Measurements from ENCODE around the gene THBD. TPM values are rescaled to one million over a fixed set of nuclear protein-coding genes. Genes with fewer than 3 reads are reported as not detected.

Gene THBD
- total and polyA plus RNA-seq, 2 experiments from 2014 or later = 5.9 to 15.6 TPM

GRCh38 chr20:23017516-23017915 lies 32.0 kb downstream of the THBD start:
- WGBS, 2 experiments (ENCODE audit: low coverage in 1 of 2, low lambda C conversion rate in 2 of 2, missing lambda C conversion rate in 2 of 2) = 54 to 62% methylated on average over 2 of the region's 2 CpGs

GRCh38 chr20:23013429-23013828 lies 36.0 kb downstream of the THBD start:
- TF ChIP-seq EZH2 (IDR thresholded peaks at IDR 0.05; ENCODE audit: insufficient read depth, poor library complexity, severe bottlenecking) = no peak
- no peak for TF ChIP-seq EZH2phosphoT487 (IDR thresholded peaks at IDR 0.05; ENCODE audit: insufficient read depth, low read depth)

More at GRCh38 chr20:23017516-23017915, 32.0 kb downstream of the THBD start:
- Histone ChIP-seq H3K79me2 (ENCODE audit: insufficient read depth) (no peaks in the 10 kb centered on the region), H3K4me1 (ENCODE audit: insufficient read depth) (no peaks in the 10 kb centered on the region), H3K9me3 (ENCODE audit: low read depth) (no peaks in the 10 kb centered on the region), H4K20me1 (ENCODE audit: insufficient read depth) (no peaks in the 10 kb centered on the region), H3F3A (ENCODE audit: insufficient read depth) (no peaks in the 10 kb centered on the region), H3K36me3 (ENCODE audit: low read depth) (no peaks in the 10 kb centered on the region), H3K4me3 (no peak overlapping the region), H3K27me3 (replicated peaks; ENCODE audit: insufficient read depth) (peaks cover 22% of the 10 kb centered on the region; the same call in 1 of the 2 replicates), H3K4me2 (ENCODE audit: unreplicated experiment) (no peak overlapping the region), H2AFZ (no peak overlapping the region), H3K9me2 (ENCODE audit: insufficient read depth) (no peaks in the 10 kb centered on the region), H3K9ac (no peak overlapping the region), H3K27ac (no peak overlapping the region)
- DNase-seq = no peak
- TF ChIP-seq EZH2 (IDR thresholded peaks at IDR 0.05; ENCODE audit: insufficient read depth, poor library complexity, severe bottlenecking) (no peak), EZH2phosphoT487 (IDR thresholded peaks at IDR 0.05; ENCODE audit: insufficient read depth, low read depth) (no peak)
- in situ Hi-C loops (cut with MboI) = no loop called here

GRCh38 chr20:23011008-23011721 lies 38.3 kb downstream of the THBD start:
- no peak for DNase-seq
- Histone ChIP-seq H3K27ac (no peak overlapping the region), H3K27me3 (replicated peaks; ENCODE audit: insufficient read depth) (0 out of 2 replicates have a peak, but pooled peaks cover 5% of the 10 kb centered on the region), H2AFZ (no peak overlapping the region), H3K4me1 (ENCODE audit: insufficient read depth) (peaks cover 6% of the 10 kb centered on the region), H4K20me1 (ENCODE audit: insufficient read depth) (no peaks in the 10 kb centered on the region), H3K4me3 (no peak overlapping the region), H3F3A (ENCODE audit: insufficient read depth) (no peaks in the 10 kb centered on the region), H3K9me2 (ENCODE audit: insufficient read depth) (no peaks in the 10 kb centered on the region), H3K79me2 (ENCODE audit: insufficient read depth) (no peaks in the 10 kb centered on the region), H3K9me3 (ENCODE audit: low read depth) (no peaks in the 10 kb centered on the region), H3K9ac (no peak overlapping the region), H3K4me2 (ENCODE audit: unreplicated experiment) (no peak overlapping the region), H3K36me3 (ENCODE audit: low read depth) (no peaks in the 10 kb centered on the region)
- TF ChIP-seq EZH2 (IDR thresholded peaks at IDR 0.05; ENCODE audit: insufficient read depth, poor library complexity, severe bottlenecking) (no peak), EZH2phosphoT487 (IDR thresholded peaks at IDR 0.05; ENCODE audit: insufficient read depth, low read depth) (no peak)
- in situ Hi-C loops (cut with MboI) = no loop called here
- WGBS, 2 experiments (ENCODE audit: low coverage in 1 of 2, low lambda C conversion rate in 2 of 2, missing lambda C conversion rate in 2 of 2) = 85 to 89% methylated on average over 10 to 11 of the region's 11 CpGs

More at GRCh38 chr20:23013429-23013828, 36.0 kb downstream of the THBD start:
- Histone ChIP-seq H4K20me1 (ENCODE audit: insufficient read depth) (no peaks in the 10 kb centered on the region), H3K4me3 (no peak overlapping the region), H3K9me3 (ENCODE audit: low read depth) (no peaks in the 10 kb centered on the region), H3K9me2 (ENCODE audit: insufficient read depth) (no peaks in the 10 kb centered on the region), H2AFZ (no peak overlapping the region), H3K79me2 (ENCODE audit: insufficient read depth) (no peaks in the 10 kb centered on the region), H3K27me3 (replicated peaks; ENCODE audit: insufficient read depth) (0 out of 2 replicates have a peak, but pooled peaks cover 16% of the 10 kb centered on the region), H3K4me2 (ENCODE audit: unreplicated experiment) (no peak overlapping the region), H3K9ac (no peak overlapping the region), H3K27ac (no peak overlapping the region), H3F3A (ENCODE audit: insufficient read depth) (no peaks in the 10 kb centered on the region), H3K36me3 (ENCODE audit: low read depth) (no peaks in the 10 kb centered on the region), H3K4me1 (ENCODE audit: insufficient read depth) (peaks cover 3% of the 10 kb centered on the region)
- in situ Hi-C loops (cut with MboI) = no loop called here
- no peak for DNase-seq
- 32 to 43% methylated on average over 5 of the region's 5 CpGs for WGBS, 2 experiments (ENCODE audit: low coverage in 1 of 2, low lambda C conversion rate in 2 of 2, missing lambda C conversion rate in 2 of 2)

GRCh38 chr20:23010096-23010495 lies 39.4 kb downstream of the THBD start:
- Histone ChIP-seq H3K9ac (no peak overlapping the region), H2AFZ (no peak overlapping the region), H3K27me3 (replicated peaks; ENCODE audit: insufficient read depth) (0 out of 2 replicates have a peak, but pooled peaks cover 4% of the 10 kb centered on the region), H3F3A (ENCODE audit: insufficient read depth) (no peaks in the 10 kb centered on the region), H3K9me2 (ENCODE audit: insufficient read depth) (no peaks in the 10 kb centered on the region), H4K20me1 (ENCODE audit: insufficient read depth) (no peaks in the 10 kb centered on the region), H3K9me3 (ENCODE audit: low read depth) (no peaks in the 10 kb centered on the region), H3K4me3 (no peak overlapping the region), H3K36me3 (ENCODE audit: low read depth) (no peaks in the 10 kb centered on the region), H3K79me2 (ENCODE audit: insufficient read depth) (no peaks in the 10 kb centered on the region), H3K4me1 (ENCODE audit: insufficient read depth) (peaks cover 6% of the 10 kb centered on the region), H3K4me2 (ENCODE audit: unreplicated experiment) (no peak overlapping the region), H3K27ac (no peak overlapping the region)
- 94 to 97% methylated on average over 5 of the region's 5 CpGs for WGBS, 2 experiments (ENCODE audit: low coverage in 1 of 2, low lambda C conversion rate in 2 of 2, missing lambda C conversion rate in 2 of 2)
- TF ChIP-seq EZH2phosphoT487 (IDR thresholded peaks at IDR 0.05; ENCODE audit: insufficient read depth, low read depth) (no peak), EZH2 (IDR thresholded peaks at IDR 0.05; ENCODE audit: insufficient read depth, poor library complexity, severe bottlenecking) (no peak)
- in situ Hi-C loops (cut with MboI) = no loop called here
- DNase-seq = no peak

Data from GM23248 (cell line).